Raji (cell line): ENCODE measurements around the gene TBCD.

ENCODE experiments used
- POLR2A ChIP-seq: IDR thresholded peaks from 2 replicates; pipeline ENCODE4 v1.6.1; 2011; ENCODE audit warnings: low read depth, low read length, control low read depth; ENCODE audit not compliant: insufficient read depth

The TBCD gene

GRCh38 chr17:82840431-82840831 lies 88.6 kb downstream of the TBCD start:
- no peak for TF ChIP-seq POLR2A

DNA sequence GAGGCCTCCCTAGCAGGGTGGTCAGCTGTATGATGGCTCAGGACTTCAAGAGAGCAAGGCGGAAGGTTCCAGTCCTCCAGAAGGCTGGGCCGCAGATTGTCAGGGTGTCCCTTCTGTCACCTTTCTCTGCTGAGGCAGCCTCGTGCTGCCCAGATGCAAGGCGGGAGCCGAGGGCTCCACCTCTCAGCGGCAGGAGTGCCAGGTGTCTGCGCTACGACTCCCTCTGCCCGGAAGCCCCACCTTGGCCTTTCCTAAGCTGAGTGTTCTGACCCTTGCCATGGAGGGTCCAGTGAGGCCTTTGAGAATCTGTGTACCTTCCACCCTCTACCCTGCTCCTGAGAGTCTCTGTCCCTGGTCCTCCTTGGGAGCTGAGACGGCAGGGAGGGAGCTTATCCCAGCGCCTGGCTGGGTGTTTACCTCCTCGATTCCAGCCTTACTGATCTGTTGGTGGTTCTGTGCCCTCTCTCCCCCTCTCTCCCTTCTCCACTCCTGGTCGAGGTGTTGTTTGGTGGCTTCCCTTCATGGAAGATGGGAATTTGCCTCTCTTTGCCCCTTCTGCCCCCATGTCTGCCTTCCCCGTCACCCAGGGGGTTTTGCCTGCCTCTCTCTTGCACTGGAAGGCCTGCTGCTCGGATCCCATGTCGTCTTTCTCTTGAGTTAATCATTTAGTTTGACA lies 90.2 kb downstream of the TBCD start:
- TF ChIP-seq POLR2A = no peak

GRCh38 chr17:82843904-82844680 lies 92.2 kb downstream of the TBCD start:
- no peak for TF ChIP-seq POLR2A

GRCh38 chr17:82844796-82845162 lies 92.9 kb downstream of the TBCD start:
- TF ChIP-seq POLR2A = no peak

DNA sequence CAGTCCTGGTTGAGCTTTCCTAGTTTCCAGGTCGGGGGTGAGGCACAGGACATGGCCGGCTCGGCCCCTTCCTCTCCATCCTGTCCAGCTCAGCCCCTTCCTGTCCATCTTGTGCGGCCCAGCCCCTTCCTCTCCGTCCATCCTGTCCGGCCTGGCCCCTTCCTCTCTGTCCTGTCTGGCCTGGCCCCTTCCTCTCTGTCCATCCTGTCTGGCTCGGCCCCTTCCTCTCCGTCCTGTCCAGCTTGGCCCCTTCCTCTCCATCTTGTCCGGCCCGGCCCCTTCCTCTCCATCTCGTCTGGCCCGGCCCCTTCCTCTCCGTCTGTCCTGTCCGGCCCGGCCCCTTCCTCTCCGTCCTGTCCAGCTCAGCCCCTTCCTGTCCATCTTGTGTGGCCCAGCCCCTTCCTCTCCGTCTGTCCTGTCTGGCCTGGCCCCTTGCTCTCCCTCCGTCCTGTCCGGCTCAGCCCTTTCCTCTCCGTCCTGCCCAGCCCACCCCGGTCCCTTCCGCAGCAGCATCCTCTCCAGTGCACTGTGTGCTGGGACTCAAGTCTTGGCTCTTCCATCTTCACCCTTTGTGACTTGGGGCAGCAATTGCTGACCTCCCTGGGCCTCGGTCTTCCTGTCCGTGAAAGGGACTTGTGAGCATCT lies 93.4 kb downstream of the TBCD start:
- no peak for TF ChIP-seq POLR2A

- TF ChIP-seq POLR2A = no peak
Observed at GRCh38 chr17:82846061-82846691, 94.3 kb downstream of the TBCD start.

GRCh38 chr17:82848022-82848592 lies 96.2 kb downstream of the TBCD start:
- TF ChIP-seq POLR2A = no peak

DNA sequence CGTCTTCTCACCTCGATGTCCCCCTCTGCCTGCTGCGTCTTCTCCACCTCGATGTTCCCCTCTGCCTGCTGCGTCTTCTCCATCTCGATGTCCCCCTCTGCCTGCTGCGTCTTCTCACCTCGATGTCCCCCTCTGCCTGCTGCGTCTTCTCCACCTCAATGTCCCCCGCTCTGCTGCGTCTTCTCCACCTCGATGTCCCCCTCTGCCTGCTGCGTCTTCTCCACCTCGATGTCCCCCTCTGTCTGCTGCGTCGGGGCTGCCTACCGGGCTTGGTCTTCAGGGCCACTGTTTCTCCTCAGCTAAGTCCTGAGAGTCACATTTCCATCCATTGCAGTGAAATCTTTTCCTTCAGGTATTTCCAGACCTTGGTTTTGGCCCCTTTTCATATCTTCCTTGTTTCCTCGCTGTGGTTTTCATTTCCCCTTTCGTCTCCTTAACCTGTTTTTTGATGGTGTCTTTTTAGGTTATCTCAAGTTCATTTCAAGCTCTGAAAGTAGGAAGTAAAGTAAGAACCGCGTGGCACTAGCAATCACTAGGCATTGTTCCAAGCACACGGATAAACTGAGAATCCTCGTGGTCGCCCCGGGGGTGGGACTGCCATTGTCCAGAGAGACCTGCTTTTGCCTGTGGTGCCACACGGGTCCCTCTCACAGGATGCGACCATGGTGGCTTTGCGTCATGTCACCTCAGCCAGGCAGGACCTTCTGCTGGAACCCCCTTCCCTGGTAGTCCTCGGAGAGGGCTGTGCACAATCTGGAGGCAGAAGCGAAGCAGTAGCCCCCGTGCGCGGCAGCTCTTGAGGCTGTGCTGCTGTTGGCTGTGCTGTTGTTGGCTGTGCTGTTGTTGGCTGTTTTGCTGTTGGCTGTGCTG lies 97.4 kb downstream of the TBCD start:
- TF ChIP-seq POLR2A = no peak

GRCh38 chr17:82851381-82851780 lies 99.5 kb downstream of the TBCD start:
- no peak for TF ChIP-seq POLR2A

DNA sequence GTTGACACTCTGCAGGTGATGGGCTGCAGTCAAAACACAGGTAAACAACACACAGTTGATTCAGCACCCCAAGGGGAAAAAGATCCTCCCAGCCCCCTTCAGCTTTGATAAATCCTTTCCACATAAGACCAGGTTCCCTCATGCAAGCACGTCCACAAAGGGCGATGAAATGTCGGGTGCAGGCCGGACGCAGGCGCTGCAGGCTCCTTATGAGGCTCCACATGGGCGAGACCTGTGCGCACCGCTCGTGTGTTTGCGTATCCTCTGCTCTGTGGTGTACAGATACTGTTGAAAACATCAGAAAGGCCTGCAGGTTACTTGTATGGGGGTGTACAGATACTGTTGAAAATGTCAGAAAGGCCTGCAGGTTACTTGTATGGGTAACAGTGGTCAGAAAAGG lies 102.4 kb downstream of the TBCD start:
- TF ChIP-seq POLR2A = no peak

GRCh38 chr17:82856361-82856760 lies 104.5 kb downstream of the TBCD start:
- TF ChIP-seq POLR2A = no peak

DNA sequence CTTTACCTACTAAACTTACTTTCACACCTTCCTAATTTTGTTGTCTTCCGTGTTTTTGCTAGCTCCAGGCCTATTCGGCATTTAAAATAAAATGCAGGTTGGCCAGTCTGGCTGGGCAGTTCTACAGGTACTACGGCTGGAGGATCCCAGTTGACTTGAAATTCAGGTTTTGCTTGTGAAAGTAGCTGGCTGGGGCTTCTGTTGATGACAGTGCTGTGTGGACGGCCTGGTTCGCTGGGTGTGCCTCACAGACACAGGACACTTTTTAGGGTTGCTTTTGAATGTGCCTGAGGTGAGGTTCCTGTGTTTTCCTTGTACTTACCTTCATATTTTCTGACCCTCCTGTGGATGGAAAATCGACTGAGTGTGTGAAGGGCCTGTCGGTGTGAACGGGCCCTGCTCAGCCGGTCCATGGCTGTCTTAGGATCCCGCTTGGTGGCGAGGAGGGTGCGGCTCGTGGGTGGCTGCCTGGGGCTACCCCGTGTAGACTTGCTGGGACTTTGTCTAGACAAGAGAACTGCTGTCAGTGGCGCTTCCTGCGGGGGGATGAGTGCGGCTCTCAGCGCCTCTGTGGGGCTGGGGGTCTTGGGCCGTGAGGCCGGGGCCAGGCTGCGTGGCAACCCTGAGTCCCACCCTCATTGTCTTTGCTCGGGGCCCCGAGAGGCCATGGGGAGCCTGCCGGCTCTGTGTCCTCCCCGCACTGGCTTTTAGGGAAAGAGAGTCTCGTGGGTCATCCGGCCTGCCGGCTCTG lies 106.7 kb downstream of the TBCD start:
- no peak for TF ChIP-seq POLR2A
